ENCODE measurements around the gene LRRC32.
"Not testable (repeated sequence)": the region's sequence is repeated elsewhere in the genome, so short reads cannot be mapped to it uniquely, and the experiment has no call there.

GRCh38 chr11:76608228-76608627, 62.3 kb downstream of the LRRC32 start:
- TF ChIP-seq POLR2A, POLR2AphosphoS5, CTCF (IDR thresholded peaks at IDR 0.05): not testable (repeated sequence)
